ENCODE measurements around the gene TAS1R2.
A peak's percentile ranks its signal among the peaks of the same experiment; 100 is the strongest.
"Not testable (repeated sequence)": the region's sequence is repeated elsewhere in the genome, so short reads cannot be mapped to it uniquely, and the experiment has no call there.

Gene TAS1R2

GRCh38 chr1:18883636-18884418 lies 24.4 kb upstream of the TAS1R2 start:
- DNase-seq: peak; percentile 31

GRCh38 chr1:18883079-18883478 lies 23.6 kb upstream of the TAS1R2 start:
- DNase-seq: no peak

- DNase-seq: no peak
Measured at GRCh38 chr1:18882486-18882885, 23.0 kb upstream of the TAS1R2 start.

- no peak for DNase-seq
Measured at GRCh38 chr1:18881642-18882431, 22.4 kb upstream of the TAS1R2 start.

GRCh38 chr1:18881164-18881563 lies 21.7 kb upstream of the TAS1R2 start:
- no peak for DNase-seq

- DNase-seq: no peak
Measured at GRCh38 chr1:18880585-18880984, 21.1 kb upstream of the TAS1R2 start.

GRCh38 chr1:18879791-18880309 lies 20.4 kb upstream of the TAS1R2 start:
- no peak for DNase-seq

GRCh38 chr1:18879215-18879790 lies 19.8 kb upstream of the TAS1R2 start:
- no peak for DNase-seq

GRCh38 chr1:18878538-18879214 lies 19.2 kb upstream of the TAS1R2 start:
- DNase-seq: no peak

- no peak for DNase-seq
Measured at GRCh38 chr1:18877282-18877681, 17.8 kb upstream of the TAS1R2 start.

- no peak for DNase-seq
Measured at GRCh38 chr1:18876210-18876609, 16.8 kb upstream of the TAS1R2 start.

GRCh38 chr1:18875796-18876128 lies 16.3 kb upstream of the TAS1R2 start:
- DNase-seq: no peak

GRCh38 chr1:18875107-18875795 lies 15.8 kb upstream of the TAS1R2 start:
- peak; percentile 60 for DNase-seq

- DNase-seq: no peak
Measured at GRCh38 chr1:18874600-18874999, 15.1 kb upstream of the TAS1R2 start.

GRCh38 chr1:18874036-18874435 lies 14.6 kb upstream of the TAS1R2 start:
- no peak for DNase-seq

- DNase-seq: no peak
Measured at GRCh38 chr1:18872071-18872611, 12.7 kb upstream of the TAS1R2 start.

GRCh38 chr1:18871401-18872070 lies 12.1 kb upstream of the TAS1R2 start:
- no peak for DNase-seq

- no peak for DNase-seq
Measured at GRCh38 chr1:18870957-18871356, 11.5 kb upstream of the TAS1R2 start.

- not testable (repeated sequence) for DNase-seq
Measured at GRCh38 chr1:18870595-18870865, 11.1 kb upstream of the TAS1R2 start.

- no peak for DNase-seq
Measured at GRCh38 chr1:18869847-18870594, 10.6 kb upstream of the TAS1R2 start.

GRCh38 chr1:18868801-18869424 lies 9.5 kb upstream of the TAS1R2 start:
- DNase-seq: no peak
